GM13976 (cell line): ENCODE measurements around the gene SULT1E1.

Experiments
- DNase-seq: peaks from one replicate; pipeline ENCODE4 v3.0.0; 2012; ENCODE audit warnings: low spot score
- CTCF ChIP-seq: IDR thresholded peaks from 2 replicates; pipeline ENCODE4 v1.5.1; 2012; ENCODE audit warnings: borderline replicate concordance, mild to moderate bottlenecking; ENCODE audit not compliant: insufficient read depth; ENCODE audit errors: extremely low read depth, missing control alignments, control extremely low read depth
- in situ Hi-C: fragments of 300-500 bp; cut with MboI; formaldehyde crosslinking; loops from one replicate; pipeline ENCODE4 v1.12.0; 2022; ENCODE audit warnings: low sequenced_read_pairs, mixed read lengths, inconsistent platforms; ENCODE audit not compliant: unreplicated experiment

SULT1E1 gene

DNA sequence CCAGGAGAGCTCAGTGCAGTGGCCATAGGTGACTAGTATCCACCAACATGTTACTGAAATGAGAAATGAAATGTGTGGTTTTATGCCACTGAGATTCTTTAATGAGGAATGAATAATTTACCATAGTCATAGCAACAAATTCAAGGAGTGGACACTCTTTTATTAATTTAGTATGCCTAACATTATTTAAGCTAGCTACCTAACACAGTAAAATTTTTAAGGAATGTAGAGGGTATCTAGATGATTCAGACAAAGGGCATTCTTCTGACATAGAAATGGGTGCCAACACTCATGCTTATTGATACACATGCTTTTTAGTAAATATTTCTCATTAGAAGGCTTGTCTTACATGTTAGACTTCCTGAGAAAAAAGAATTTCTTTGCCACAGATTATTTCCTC, 66.2 kb downstream of the SULT1E1 start:
- no peak for TF ChIP-seq CTCF
- no peak for DNase-seq
- in situ Hi-C loops: no loop called here
